K562 (cell line): ENCODE data around the gene KATNAL1. TPM values are rescaled to one million over a fixed set of nuclear protein-coding genes. Genes with fewer than 3 reads are reported as not detected.

Experiments
- BACH1 ChIP-seq: fragments of 200-800 bp; sonication (Bioruptor generic); IDR thresholded peaks from 2 replicates; pipeline ENCODE4 v1.6.1; 2016; ENCODE audit warnings: missing genetic modification characterization, missing compliant biosample characterization
- ELF2 ChIP-seq: fragments of 250-450 bp; sonication (Bioruptor Pico); IDR thresholded peaks from 2 replicates; pipeline ENCODE4 v1.5.0; 2021; ENCODE audit warnings: mild to moderate bottlenecking
- ETV6 ChIP-seq, 3 experiments: fragments of 150-350 bp in 1 of 3; sonication (generic) in 1 of 3; formaldehyde crosslinking in 1 of 3; IDR thresholded peaks; 2 replicates each; pipeline versions ENCODE4 v1.6.1 to v1.8.0; 2014 to 2022; ENCODE audit warnings: borderline replicate concordance in 2 of 3, low read depth in 2 of 3, antibody characterized with exemption in 1 of 3, low read length in 1 of 3, mild to moderate bottlenecking in 1 of 3, missing genetic modification reagents in 1 of 3
- FOXJ2 ChIP-seq: fragments of 200-800 bp; sonication (Bioruptor generic); IDR thresholded peaks from 2 replicates; pipeline ENCODE4 v1.6.1; 2016; ENCODE audit warnings: missing genetic modification characterization, missing compliant biosample characterization
- FOXP1 ChIP-seq: sonication (generic); formaldehyde crosslinking; IDR thresholded peaks from 2 replicates; pipeline ENCODE4 v1.8.0; 2022; ENCODE audit warnings: mild to moderate bottlenecking, missing genetic modification reagents
- GABPA ChIP-seq: fragments of 200-800 bp; sonication (Bioruptor generic); conservative IDR thresholded peaks from 2 replicates; pipeline ENCODE4 v1.6.1; 2016; ENCODE audit warnings: low read depth, missing genetic modification characterization, missing compliant biosample characterization
- HDAC2 ChIP-seq: fragments of 450-650 bp; IDR thresholded peaks from 2 replicates; pipeline ENCODE4 v1.6.1; 2016; ENCODE audit warnings: mild to moderate bottlenecking
- JUNB ChIP-seq: fragments of 450-650 bp; formaldehyde crosslinking; conservative IDR thresholded peaks from 2 replicates; pipeline ENCODE4 v1.4.0; 2020; ENCODE audit warnings: mild to moderate bottlenecking
- KLF6 ChIP-seq: fragments of 250-450 bp; sonication (Bioruptor Pico); IDR thresholded peaks from 2 replicates; pipeline ENCODE4 v1.4.0; 2020; ENCODE audit warnings: mild to moderate bottlenecking, moderate library complexity, borderline replicate concordance
- MCM7 ChIP-seq, 2 experiments: fragments of 450-650 bp; IDR thresholded peaks; 2 replicates each; pipeline ENCODE4 v1.6.1; 2016 to 2018
- MXI1 ChIP-seq: IDR thresholded peaks from 2 replicates; pipeline ENCODE4 v1.6.1; 2011; ENCODE audit warnings: low read depth, mild to moderate bottlenecking, improper control_type of control experiment, low read length
- POLR2AphosphoS5 ChIP-seq: IDR thresholded peaks from 2 replicates; pipeline ENCODE4 v1.6.1; 2011; ENCODE audit warnings: mild to moderate bottlenecking, low read depth, low read length, moderate library complexity; ENCODE audit not compliant: control insufficient read depth, insufficient read depth
- POLR2H ChIP-seq: IDR thresholded peaks from 2 replicates; pipeline ENCODE4 v1.6.1; 2016; ENCODE audit warnings: missing genetic modification characterization, low read depth, mild to moderate bottlenecking, control low read depth, missing compliant biosample characterization, moderate library complexity
- RCOR1 ChIP-seq, 2 experiments: IDR thresholded peaks; 2 replicates each; pipeline ENCODE4 v1.6.1; 2012; ENCODE audit warnings: low read depth in 2 of 2, low read length in 2 of 2, borderline replicate concordance in 1 of 2, improper control_type of control experiment in 1 of 2
- RFX7 ChIP-seq: fragments of 250-450 bp; sonication (Bioruptor Pico); IDR thresholded peaks from 2 replicates; pipeline ENCODE4 v1.5.1; 2021; ENCODE audit warnings: mild to moderate bottlenecking
- SMAD3 ChIP-seq: fragments of 450-650 bp; formaldehyde crosslinking; conservative IDR thresholded peaks from 2 replicates; pipeline ENCODE4 v1.4.0; 2020; ENCODE audit warnings: mild to moderate bottlenecking
- SRSF7 ChIP-seq: fragments of 200-400 bp; formaldehyde crosslinking; optimal IDR thresholded peaks from 2 replicates; pipeline ENCODE3; 2017; ENCODE audit warnings: mild to moderate bottlenecking, low read depth, low read length
- ZNF263 ChIP-seq: sonication (generic); formaldehyde crosslinking; IDR thresholded peaks from 2 replicates; pipeline ENCODE4 v1.8.0; 2022; ENCODE audit warnings: mild to moderate bottlenecking, missing genetic modification reagents, borderline replicate concordance
- ZNF316 ChIP-seq: fragments of 450-650 bp; IDR thresholded peaks from 2 replicates; pipeline ENCODE4 v1.6.1; 2016
- ZNF551 ChIP-seq: fragments of 250-450 bp; sonication (Bioruptor Pico); IDR thresholded peaks from 2 replicates; pipeline ENCODE4 v1.5.0; 2021; ENCODE audit warnings: mild to moderate bottlenecking, moderate library complexity
- polyA plus RNA-seq, 8 experiments: library from polyadenylated mRNA; depleted of rRNA in 4 of 8; stranded (reverse) in 5 of 8; unstranded in 3 of 8; fragments of >200 nt; fragmentation: Nextera tagmentation in 2 of 8; fragmentation: Illumina TruSeq in 1 of 8; extraction: Ambion mirVana in 2 of 8; extraction: Trizol in 1 of 8; gene quantifications; 2 replicates each; pipeline versions ENCODE4 v1.2.1 to v1.2.3, GENCODE V29; 2011 to 2014; ENCODE audit warnings: inconsistent platforms in 1 of 8, missing spikeins in 1 of 8
- total RNA-seq, 7 experiments: library from RNA; depleted of rRNA in 6 of 7; stranded (reverse); fragments of >200 nt in 6 of 7; fragmentation: Illumina TruSeq in 2 of 7; extraction: Trizol in 2 of 7; gene quantifications; 2 replicates each; pipeline versions ENCODE4 v1.2.1 to v1.2.3, GENCODE V29; 2011 to 2021; ENCODE audit warnings: low replicate concordance in 1 of 7
- TF ChIP-seq, protein P1 (sequence below): fragments of 450-650 bp; IDR thresholded peaks from 2 replicates; pipeline ENCODE4 v1.6.1; 2016; ENCODE audit warnings: borderline replicate concordance
- TF ChIP-seq, protein P2 (sequence below): fragments of 250-450 bp; sonication (Bioruptor Pico); IDR thresholded peaks from 2 replicates; pipeline ENCODE4 v1.4.0; 2020
- TF ChIP-seq, protein P3 (sequence below), 2 experiments: IDR thresholded peaks in 1 of 2; conservative IDR thresholded peaks in 1 of 2; 2 replicates each; pipeline ENCODE4 v1.6.1; 2016; ENCODE audit warnings: low read depth in 2 of 2, mild to moderate bottlenecking in 1 of 2, missing compliant biosample characterization in 1 of 2, missing genetic modification characterization in 1 of 2, moderate library complexity in 1 of 2

KATNAL1 gene
- total and polyA plus RNA-seq, 9 of the 15 experiments (the other 6 are each of a cell fraction or from before 2014, with no cell fraction given) = 2.5 to 8.2 (median 5.5) TPM

DNA sequence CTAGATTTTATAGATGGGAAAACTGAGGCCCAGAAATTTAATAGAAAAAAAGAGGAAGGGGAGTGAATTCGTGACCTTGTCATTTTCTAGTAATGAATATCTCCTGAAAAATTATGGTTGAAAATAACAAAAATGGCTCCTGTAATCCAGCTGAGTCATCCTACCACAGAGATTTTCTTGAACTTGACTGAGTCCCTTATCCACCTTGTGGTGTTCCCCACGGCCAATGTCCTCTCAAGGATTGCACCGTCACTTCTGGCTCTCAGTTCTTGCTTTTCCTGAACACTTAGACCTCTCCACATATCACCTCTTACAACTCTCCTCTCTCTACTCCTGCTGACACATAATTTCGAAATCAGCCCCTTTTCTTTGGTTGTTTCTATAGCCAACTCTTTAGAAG lies 1.2 kb upstream of the KATNAL1 start (continued):
- no peak for TF ChIP-seq MCM7 (IDR thresholded peaks at IDR 0.05)
- TF ChIP-seq ZNF263 (CRISPR knock-in tag) = no peak
- no peak for TF ChIP-seq GABPA (tag)
- no peak for TF ChIP-seq MXI1
- TF ChIP-seq ETV6 (IDR thresholded peaks at IDR 0.05; ENCODE audit: borderline replicate concordance in 1 of 2, low read depth in 2 of 2, low read length in 1 of 2) = no peak
- TF ChIP-seq ETV6 (CRISPR knock-in tag; IDR thresholded peaks at IDR 0.05; ENCODE audit: borderline replicate concordance) = no peak
- TF ChIP-seq SMAD3 (CRISPR knock-in tag) = no peak
- peak; percentile 99 for TF ChIP-seq ZNF316
- TF ChIP-seq, protein P1, sequence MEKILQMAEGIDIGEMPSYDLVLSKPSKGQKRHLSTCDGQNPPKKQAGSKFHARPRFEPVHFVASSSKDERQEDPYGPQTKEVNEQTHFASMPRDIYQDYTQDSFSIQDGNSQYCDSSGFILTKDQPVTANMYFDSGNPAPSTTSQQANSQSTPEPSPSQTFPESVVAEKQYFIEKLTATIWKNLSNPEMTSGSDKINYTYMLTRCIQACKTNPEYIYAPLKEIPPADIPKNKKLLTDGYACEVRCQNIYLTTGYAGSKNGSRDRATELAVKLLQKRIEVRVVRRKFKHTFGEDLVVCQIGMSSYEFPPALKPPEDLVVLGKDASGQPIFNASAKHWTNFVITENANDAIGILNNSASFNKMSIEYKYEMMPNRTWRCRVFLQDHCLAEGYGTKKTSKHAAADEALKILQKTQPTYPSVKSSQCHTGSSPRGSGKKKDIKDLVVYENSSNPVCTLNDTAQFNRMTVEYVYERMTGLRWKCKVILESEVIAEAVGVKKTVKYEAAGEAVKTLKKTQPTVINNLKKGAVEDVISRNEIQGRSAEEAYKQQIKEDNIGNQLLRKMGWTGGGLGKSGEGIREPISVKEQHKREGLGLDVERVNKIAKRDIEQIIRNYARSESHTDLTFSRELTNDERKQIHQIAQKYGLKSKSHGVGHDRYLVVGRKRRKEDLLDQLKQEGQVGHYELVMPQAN = no peak
- no peak for TF ChIP-seq KLF6 (CRISPR knock-in tag)
- TF ChIP-seq BACH1 (tag) = peak; percentile 96
- peak in 1 of 2 experiments; percentile 66; a peak in 2 of 4 replicates for TF ChIP-seq RCOR1 (IDR thresholded peaks at IDR 0.05; ENCODE audit: borderline replicate concordance in 1 of 2, low read depth in 2 of 2, low read length in 2 of 2)
- TF ChIP-seq ZNF551 (CRISPR knock-in tag) = no peak
- TF ChIP-seq HDAC2 = peak; percentile 39; the same call in 1 of the 2 replicates
- 0 out of 2 replicates have a peak, but pooled peaks have one; percentile 36 for TF ChIP-seq POLR2H
- no peak for TF ChIP-seq FOXJ2 (tag)
- no peak for TF ChIP-seq POLR2AphosphoS5
- TF ChIP-seq SRSF7 = no peak
- no peak for TF ChIP-seq ELF2 (CRISPR knock-in tag)
- TF ChIP-seq RFX7 (CRISPR knock-in tag) = no peak
- TF ChIP-seq JUNB (CRISPR knock-in tag) = no peak
- TF ChIP-seq, protein P2, sequence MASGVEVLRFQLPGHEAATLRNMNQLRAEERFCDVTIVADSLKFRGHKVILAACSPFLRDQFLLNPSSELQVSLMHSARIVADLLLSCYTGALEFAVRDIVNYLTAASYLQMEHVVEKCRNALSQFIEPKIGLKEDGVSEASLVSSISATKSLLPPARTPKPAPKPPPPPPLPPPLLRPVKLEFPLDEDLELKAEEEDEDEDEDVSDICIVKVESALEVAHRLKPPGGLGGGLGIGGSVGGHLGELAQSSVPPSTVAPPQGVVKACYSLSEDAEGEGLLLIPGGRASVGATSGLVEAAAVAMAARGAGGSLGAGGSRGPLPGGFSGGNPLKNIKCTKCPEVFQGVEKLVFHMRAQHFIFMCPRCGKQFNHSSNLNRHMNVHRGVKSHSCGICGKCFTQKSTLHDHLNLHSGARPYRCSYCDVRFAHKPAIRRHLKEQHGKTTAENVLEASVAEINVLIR = no peak
- TF ChIP-seq, protein P3, sequence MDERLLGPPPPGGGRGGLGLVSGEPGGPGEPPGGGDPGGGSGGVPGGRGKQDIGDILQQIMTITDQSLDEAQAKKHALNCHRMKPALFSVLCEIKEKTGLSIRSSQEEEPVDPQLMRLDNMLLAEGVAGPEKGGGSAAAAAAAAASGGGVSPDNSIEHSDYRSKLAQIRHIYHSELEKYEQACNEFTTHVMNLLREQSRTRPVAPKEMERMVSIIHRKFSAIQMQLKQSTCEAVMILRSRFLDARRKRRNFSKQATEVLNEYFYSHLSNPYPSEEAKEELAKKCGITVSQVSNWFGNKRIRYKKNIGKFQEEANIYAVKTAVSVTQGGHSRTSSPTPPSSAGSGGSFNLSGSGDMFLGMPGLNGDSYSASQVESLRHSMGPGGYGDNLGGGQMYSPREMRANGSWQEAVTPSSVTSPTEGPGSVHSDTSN (CRISPR knock-in tag; IDR thresholded peaks at IDR 0.05; ENCODE audit: low read depth) = no peak
- TF ChIP-seq, protein P3 (tag; conservative IDR thresholded peaks at IDR 0.05; ENCODE audit: low read depth) = 0 out of 2 replicates have a peak, but pooled peaks have one; percentile 17
- no peak for TF ChIP-seq FOXP1 (CRISPR knock-in tag)
